PC-3 (cell line): ENCODE results near the gene WDR1.

Experiments used
- CTCF ChIP-seq: fragments of 300-600 bp; sonication (generic); conservative IDR thresholded peaks from 2 replicates; pipeline ENCODE4 v1.5.1; 2017; ENCODE audit warnings: antibody characterized with exemption, low read depth, mild to moderate bottlenecking, low read length
- EZH2 ChIP-seq: fragments of 300-600 bp; sonication (generic); IDR thresholded peaks from one replicate; pipeline ENCODE4 v1.6.1; 2017; ENCODE audit warnings: antibody characterized with exemption, mild to moderate bottlenecking, low read length; ENCODE audit not compliant: unreplicated experiment
- EZH2phosphoT487 ChIP-seq: fragments of 300-600 bp; sonication (generic); IDR thresholded peaks from 2 replicates; pipeline ENCODE4 v1.6.1; 2018; ENCODE audit warnings: mild to moderate bottlenecking, antibody characterized with exemption, low read length, borderline replicate concordance

- TF ChIP-seq CTCF: no peak
- no peak for TF ChIP-seq EZH2
- TF ChIP-seq EZH2phosphoT487: no peak
Observed at GRCh38 chr4:10082047-10082446, 34.6 kb downstream of the WDR1 start.
